Effector memory CD4-positive, alpha-beta T cell (primary cell): ENCODE measurements around the gene IRAK2.

Experiments used
- DNase-seq, 3 donors: peaks; one replicate each; pipeline ENCODE4 v3.0.0-alpha.2; 2020
- H3K27ac ChIP-seq: 2 replicates; pipeline ENCODE4 v1.7.0; 2013; ENCODE audit warnings: mild to moderate bottlenecking, low read length, moderate library complexity; ENCODE audit not compliant: insufficient read depth, poor library complexity, severe bottlenecking
- H3K27me3 ChIP-seq: replicated peaks from 2 replicates; pipeline ENCODE4 v1.7.0; 2013; ENCODE audit warnings: mild to moderate bottlenecking, low read length; ENCODE audit not compliant: insufficient read depth, control insufficient read depth, poor library complexity, severe bottlenecking
- H3K36me3 ChIP-seq: 2 replicates; pipeline ENCODE4 v1.7.0; 2013; ENCODE audit warnings: mild to moderate bottlenecking, low read length, moderate library complexity; ENCODE audit not compliant: control insufficient read depth, insufficient read depth
- H3K4me1 ChIP-seq: 2 replicates; pipeline ENCODE4 v1.7.0; 2013; ENCODE audit warnings: low read length, mild to moderate bottlenecking; ENCODE audit not compliant: control insufficient read depth, insufficient read depth, poor library complexity, severe bottlenecking
- H3K4me3 ChIP-seq: 2 replicates; pipeline ENCODE4 v1.7.0; 2013; ENCODE audit warnings: low read length, low read depth, mild to moderate bottlenecking; ENCODE audit not compliant: insufficient read depth, poor library complexity, severe bottlenecking
- H3K9me3 ChIP-seq: 2 replicates; pipeline ENCODE4 v1.7.0; 2013; ENCODE audit warnings: mild to moderate bottlenecking, low read length, moderate library complexity; ENCODE audit not compliant: control insufficient read depth

IRAK2 gene

GRCh38 chr3:10137178-10137577 lies 27.5 kb upstream of the IRAK2 start:
- Histone ChIP-seq H3K36me3 (no peaks in the 10 kb centered on the region), H3K27me3 (no peaks in the 10 kb centered on the region), H3K4me1 (no peaks in the 10 kb centered on the region), H3K9me3 (no peaks in the 10 kb centered on the region), H3K4me3 (no peak overlapping the region), H3K27ac (no peak overlapping the region)
- DNase-seq, result no peak

GRCh38 chr3:10140996-10141546 lies 23.6 kb upstream of the IRAK2 start:
- peak overlapping the region; percentile 86 for H3K4me3 ChIP-seq
- H3K9me3 ChIP-seq, result no peaks in the 10 kb centered on the region
- no peaks in the 10 kb centered on the region for H3K27me3 ChIP-seq
- no peaks in the 10 kb centered on the region for H3K36me3 ChIP-seq
- no peak for DNase-seq
- peak overlapping the region; percentile 90 for H3K27ac ChIP-seq
- peaks cover 11% of the 10 kb centered on the region for H3K4me1 ChIP-seq

GRCh38 chr3:10142707-10143560 lies 21.8 kb upstream of the IRAK2 start:
- no peaks in the 10 kb centered on the region for H3K27me3 ChIP-seq
- peak overlapping the region; percentile 86 for H3K4me3 ChIP-seq
- peak overlapping the region; percentile 90 for H3K27ac ChIP-seq
- H3K36me3 ChIP-seq, result peaks cover 6% of the 10 kb centered on the region
- peaks cover 11% of the 10 kb centered on the region for H3K4me1 ChIP-seq
- peak in 1 of 3 donors; percentile 18 for DNase-seq
- no peaks in the 10 kb centered on the region for H3K9me3 ChIP-seq

GRCh38 chr3:10145685-10146084 lies 19.0 kb upstream of the IRAK2 start:
- no peaks in the 10 kb centered on the region for H3K9me3 ChIP-seq
- H3K4me1 ChIP-seq, result peaks cover 11% of the 10 kb centered on the region
- H3K36me3 ChIP-seq, result peaks cover 23% of the 10 kb centered on the region
- no peak overlapping the region for H3K27ac ChIP-seq
- no peaks in the 10 kb centered on the region for H3K27me3 ChIP-seq
- no peak for DNase-seq
- H3K4me3 ChIP-seq, result no peak overlapping the region

GRCh38 chr3:10149226-10149625 lies 15.5 kb upstream of the IRAK2 start:
- H3K27ac ChIP-seq, result no peak overlapping the region
- no peak overlapping the region for H3K4me3 ChIP-seq
- H3K9me3 ChIP-seq, result no peaks in the 10 kb centered on the region
- no peak for DNase-seq
- peaks cover 3% of the 10 kb centered on the region for H3K4me1 ChIP-seq
- peaks cover 37% of the 10 kb centered on the region for H3K36me3 ChIP-seq
- H3K27me3 ChIP-seq, result no peaks in the 10 kb centered on the region

GRCh38 chr3:10150987-10151386 lies 13.7 kb upstream of the IRAK2 start:
- H3K36me3 ChIP-seq, result peaks cover 41% of the 10 kb centered on the region
- no peak overlapping the region for H3K27ac ChIP-seq
- H3K9me3 ChIP-seq, result no peaks in the 10 kb centered on the region
- DNase-seq, result no peak
- H3K4me1 ChIP-seq, result no peaks in the 10 kb centered on the region
- H3K27me3 ChIP-seq, result no peaks in the 10 kb centered on the region
- H3K4me3 ChIP-seq, result no peak overlapping the region

GRCh38 chr3:10154335-10155122 lies 10.2 kb upstream of the IRAK2 start:
- no peak for DNase-seq
- Histone ChIP-seq H3K27ac (no peak overlapping the region), H3K4me3 (no peak overlapping the region), H3K4me1 (no peaks in the 10 kb centered on the region), H3K9me3 (no peaks in the 10 kb centered on the region), H3K27me3 (no peaks in the 10 kb centered on the region), H3K36me3 (peaks cover 30% of the 10 kb centered on the region)

GRCh38 chr3:10155123-10155472 lies 9.6 kb upstream of the IRAK2 start:
- no peaks in the 10 kb centered on the region for H3K27me3 ChIP-seq
- no peak overlapping the region for H3K27ac ChIP-seq
- H3K36me3 ChIP-seq, result peaks cover 24% of the 10 kb centered on the region

GRCh38 chr3:10155658-10156057 lies 9.1 kb upstream of the IRAK2 start:
- H3K4me1 ChIP-seq, result no peaks in the 10 kb centered on the region
- no peaks in the 10 kb centered on the region for H3K9me3 ChIP-seq
- no peak overlapping the region for H3K4me3 ChIP-seq
- peaks cover 19% of the 10 kb centered on the region for H3K36me3 ChIP-seq
- no peak overlapping the region for H3K27ac ChIP-seq
- no peaks in the 10 kb centered on the region for H3K27me3 ChIP-seq
- no peak for DNase-seq

More at GRCh38 chr3:10155123-10155472, 9.6 kb upstream of the IRAK2 start:
- H3K9me3 ChIP-seq, result no peaks in the 10 kb centered on the region
- H3K4me1 ChIP-seq, result no peaks in the 10 kb centered on the region
- DNase-seq, result no peak
- H3K4me3 ChIP-seq, result no peak overlapping the region

GRCh38 chr3:10157031-10157430 lies 7.7 kb upstream of the IRAK2 start:
- peaks cover 6% of the 10 kb centered on the region for H3K36me3 ChIP-seq
- no peaks in the 10 kb centered on the region for H3K4me1 ChIP-seq
- no peak overlapping the region for H3K27ac ChIP-seq
- no peak overlapping the region for H3K4me3 ChIP-seq
- no peak for DNase-seq
- no peaks in the 10 kb centered on the region for H3K27me3 ChIP-seq
- no peaks in the 10 kb centered on the region for H3K9me3 ChIP-seq
